Measurements from ENCODE around the gene LRRC8A. TPM values are rescaled to one million over a fixed set of nuclear protein-coding genes. Genes with fewer than 3 reads are reported as not detected.

The LRRC8A gene
- total and polyA plus RNA-seq, 2 experiments from 2014 or later = 37.3 to 80.5 TPM

DNA sequence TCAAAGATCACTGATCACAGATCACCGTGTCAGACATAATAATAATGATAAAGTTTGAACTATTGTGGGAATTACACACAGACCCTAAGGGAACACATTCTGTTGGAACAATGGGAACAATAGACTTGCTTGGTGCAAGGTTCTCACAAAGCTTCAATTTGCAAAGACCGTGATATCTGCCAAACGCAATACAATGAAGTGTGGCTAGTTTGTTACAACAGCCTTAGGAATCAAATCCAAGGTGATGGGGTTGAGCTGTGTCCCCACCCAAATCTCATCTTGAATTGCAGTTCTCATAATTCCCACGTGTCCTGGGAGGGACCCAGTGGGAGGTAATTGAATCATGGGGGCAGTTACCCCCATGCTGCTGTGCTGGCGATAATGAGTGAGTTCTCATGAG, 21.0 kb upstream of the LRRC8A start:
- Histone ChIP-seq H3K36me3 (ENCODE audit: insufficient read depth) (no peaks in the 10 kb centered on the region), H3K27me3 (ENCODE audit: insufficient read depth) (no peaks in the 10 kb centered on the region), H3K4me2 (no peak overlapping the region), H3K4me1 (ENCODE audit: insufficient read depth) (no peaks in the 10 kb centered on the region), H3F3A (replicated peaks; ENCODE audit: low read depth) (no peaks in the 10 kb centered on the region), H3K79me2 (replicated peaks; ENCODE audit: insufficient read depth) (peaks cover 14% of the 10 kb centered on the region), H3K9me2 (ENCODE audit: insufficient read depth) (no peaks in the 10 kb centered on the region), H2AFZ (no peak overlapping the region), H3K27ac (ENCODE audit: low read depth) (peak overlapping the region; percentile 75; the same call in 1 of the 2 replicates), H3K4me3 (no peak overlapping the region), H4K20me1 (replicated peaks; ENCODE audit: insufficient read depth) (peaks cover 3% of the 10 kb centered on the region; the same call in 1 of the 2 replicates)
- no peak overlapping the region for H3K27ac Mint-ChIP-seq
- TF ChIP-seq EZH2phosphoT487 (IDR thresholded peaks at IDR 0.05; ENCODE audit: unreplicated experiment) (no peak), CREB1 (CRISPR knock-in tag; IDR thresholded peaks at IDR 0.05; ENCODE audit: low read depth) (no peak), ZNF331 (CRISPR knock-in tag; IDR thresholded peaks at IDR 0.05; ENCODE audit: low read depth) (no peak)
- peaks cover 13% of the 10 kb centered on the region for H3K4me1 Mint-ChIP-seq
- DNase-seq (ENCODE audit: low spot score) (no peak), ATAC-seq (no peak)
- H3K9me3 Mint-ChIP-seq = no peaks in the 10 kb centered on the region
- H3K27me3 Mint-ChIP-seq (ENCODE audit: insufficient read depth, low read depth, poor library complexity) = peaks cover 6% of the 10 kb centered on the region
- H3K36me3 Mint-ChIP-seq (ENCODE audit: low read depth) = no peaks in the 10 kb centered on the region
- H3K4me3 Mint-ChIP-seq = no peak overlapping the region

DNA sequence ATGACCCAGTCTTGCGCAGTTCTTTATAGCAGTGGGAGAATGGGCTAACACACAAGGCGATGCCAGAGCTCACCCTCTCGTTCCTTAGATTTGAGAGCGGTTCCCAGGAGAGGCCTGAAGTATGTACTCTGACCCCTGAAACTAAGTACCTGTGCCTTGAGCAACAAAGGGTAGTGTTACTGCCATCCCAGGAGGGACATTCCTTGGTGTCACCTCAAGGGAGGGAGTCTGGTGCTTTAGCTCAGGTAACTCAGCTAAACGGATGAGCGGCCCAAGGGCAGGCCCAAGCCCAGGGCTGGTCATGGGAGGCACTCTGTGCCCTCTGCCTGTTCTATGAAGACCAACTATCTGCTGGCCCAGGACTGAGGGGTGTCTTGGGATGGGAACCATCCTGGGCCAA, 20.4 kb upstream of the LRRC8A start:
- H3K27ac Mint-ChIP-seq = no peak overlapping the region; the same call in 1 of the 2 replicates
- Histone ChIP-seq H3K4me1 (ENCODE audit: insufficient read depth) (no peaks in the 10 kb centered on the region), H3F3A (replicated peaks; ENCODE audit: low read depth) (no peaks in the 10 kb centered on the region), H3K9me2 (ENCODE audit: insufficient read depth) (no peaks in the 10 kb centered on the region), H3K4me2 (no peak overlapping the region), H3K36me3 (ENCODE audit: insufficient read depth) (no peaks in the 10 kb centered on the region), H3K27me3 (ENCODE audit: insufficient read depth) (no peaks in the 10 kb centered on the region), H3K27ac (ENCODE audit: low read depth) (peak overlapping the region; percentile 75; the same call in 1 of the 2 replicates), H4K20me1 (replicated peaks; ENCODE audit: insufficient read depth) (peaks cover 6% of the 10 kb centered on the region; the same call in 1 of the 2 replicates), H3K4me3 (no peak overlapping the region), H2AFZ (no peak overlapping the region), H3K79me2 (replicated peaks; ENCODE audit: insufficient read depth) (peaks cover 18% of the 10 kb centered on the region)
- H3K4me3 Mint-ChIP-seq = no peak overlapping the region
- no peaks in the 10 kb centered on the region for H3K36me3 Mint-ChIP-seq (ENCODE audit: low read depth)
- TF ChIP-seq EZH2 (IDR thresholded peaks at IDR 0.05; ENCODE audit: low read depth, unreplicated experiment) = no peak
- TF ChIP-seq, protein P1, sequence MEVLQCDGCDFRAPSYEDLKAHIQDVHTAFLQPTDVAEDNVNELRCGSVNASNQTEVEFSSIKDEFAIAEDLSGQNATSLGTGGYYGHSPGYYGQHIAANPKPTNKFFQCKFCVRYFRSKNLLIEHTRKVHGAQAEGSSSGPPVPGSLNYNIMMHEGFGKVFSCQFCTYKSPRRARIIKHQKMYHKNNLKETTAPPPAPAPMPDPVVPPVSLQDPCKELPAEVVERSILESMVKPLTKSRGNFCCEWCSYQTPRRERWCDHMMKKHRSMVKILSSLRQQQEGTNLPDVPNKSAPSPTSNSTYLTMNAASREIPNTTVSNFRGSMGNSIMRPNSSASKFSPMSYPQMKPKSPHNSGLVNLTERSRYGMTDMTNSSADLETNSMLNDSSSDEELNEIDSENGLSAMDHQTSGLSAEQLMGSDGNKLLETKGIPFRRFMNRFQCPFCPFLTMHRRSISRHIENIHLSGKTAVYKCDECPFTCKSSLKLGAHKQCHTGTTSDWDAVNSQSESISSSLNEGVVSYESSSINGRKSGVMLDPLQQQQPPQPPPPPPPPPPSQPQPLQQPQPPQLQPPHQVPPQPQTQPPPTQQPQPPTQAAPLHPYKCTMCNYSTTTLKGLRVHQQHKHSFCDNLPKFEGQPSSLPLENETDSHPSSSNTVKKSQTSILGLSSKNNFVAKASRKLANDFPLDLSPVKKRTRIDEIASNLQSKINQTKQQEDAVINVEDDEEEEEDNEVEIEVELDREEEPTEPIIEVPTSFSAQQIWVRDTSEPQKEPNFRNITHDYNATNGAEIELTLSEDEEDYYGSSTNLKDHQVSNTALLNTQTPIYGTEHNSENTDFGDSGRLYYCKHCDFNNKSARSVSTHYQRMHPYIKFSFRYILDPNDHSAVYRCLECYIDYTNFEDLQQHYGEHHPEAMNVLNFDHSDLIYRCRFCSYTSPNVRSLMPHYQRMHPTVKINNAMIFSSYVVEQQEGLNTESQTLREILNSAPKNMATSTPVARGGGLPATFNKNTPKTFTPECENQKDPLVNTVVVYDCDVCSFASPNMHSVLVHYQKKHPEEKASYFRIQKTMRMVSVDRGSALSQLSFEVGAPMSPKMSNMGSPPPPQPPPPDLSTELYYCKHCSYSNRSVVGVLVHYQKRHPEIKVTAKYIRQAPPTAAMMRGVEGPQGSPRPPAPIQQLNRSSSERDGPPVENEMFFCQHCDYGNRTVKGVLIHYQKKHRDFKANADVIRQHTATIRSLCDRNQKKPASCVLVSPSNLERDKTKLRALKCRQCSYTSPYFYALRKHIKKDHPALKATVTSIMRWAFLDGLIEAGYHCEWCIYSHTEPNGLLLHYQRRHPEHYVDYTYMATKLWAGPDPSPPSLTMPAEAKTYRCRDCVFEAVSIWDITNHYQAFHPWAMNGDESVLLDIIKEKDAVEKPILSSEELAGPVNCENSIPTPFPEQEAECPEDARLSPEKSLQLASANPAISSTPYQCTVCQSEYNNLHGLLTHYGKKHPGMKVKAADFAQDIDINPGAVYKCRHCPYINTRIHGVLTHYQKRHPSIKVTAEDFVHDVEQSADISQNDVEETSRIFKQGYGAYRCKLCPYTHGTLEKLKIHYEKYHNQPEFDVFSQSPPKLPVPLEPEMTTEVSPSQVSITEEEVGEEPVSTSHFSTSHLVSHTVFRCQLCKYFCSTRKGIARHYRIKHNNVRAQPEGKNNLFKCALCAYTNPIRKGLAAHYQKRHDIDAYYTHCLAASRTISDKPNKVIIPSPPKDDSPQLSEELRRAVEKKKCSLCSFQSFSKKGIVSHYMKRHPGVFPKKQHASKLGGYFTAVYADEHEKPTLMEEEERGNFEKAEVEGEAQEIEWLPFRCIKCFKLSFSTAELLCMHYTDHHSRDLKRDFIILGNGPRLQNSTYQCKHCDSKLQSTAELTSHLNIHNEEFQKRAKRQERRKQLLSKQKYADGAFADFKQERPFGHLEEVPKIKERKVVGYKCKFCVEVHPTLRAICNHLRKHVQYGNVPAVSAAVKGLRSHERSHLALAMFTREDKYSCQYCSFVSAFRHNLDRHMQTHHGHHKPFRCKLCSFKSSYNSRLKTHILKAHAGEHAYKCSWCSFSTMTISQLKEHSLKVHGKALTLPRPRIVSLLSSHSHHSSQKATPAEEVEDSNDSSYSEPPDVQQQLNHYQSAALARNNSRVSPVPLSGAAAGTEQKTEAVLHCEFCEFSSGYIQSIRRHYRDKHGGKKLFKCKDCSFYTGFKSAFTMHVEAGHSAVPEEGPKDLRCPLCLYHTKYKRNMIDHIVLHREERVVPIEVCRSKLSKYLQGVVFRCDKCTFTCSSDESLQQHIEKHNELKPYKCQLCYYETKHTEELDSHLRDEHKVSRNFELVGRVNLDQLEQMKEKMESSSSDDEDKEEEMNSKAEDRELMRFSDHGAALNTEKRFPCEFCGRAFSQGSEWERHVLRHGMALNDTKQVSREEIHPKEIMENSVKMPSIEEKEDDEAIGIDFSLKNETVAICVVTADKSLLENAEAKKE (CRISPR knock-in tag; IDR thresholded peaks at IDR 0.05) = no peak
- TF ChIP-seq, protein P2, sequence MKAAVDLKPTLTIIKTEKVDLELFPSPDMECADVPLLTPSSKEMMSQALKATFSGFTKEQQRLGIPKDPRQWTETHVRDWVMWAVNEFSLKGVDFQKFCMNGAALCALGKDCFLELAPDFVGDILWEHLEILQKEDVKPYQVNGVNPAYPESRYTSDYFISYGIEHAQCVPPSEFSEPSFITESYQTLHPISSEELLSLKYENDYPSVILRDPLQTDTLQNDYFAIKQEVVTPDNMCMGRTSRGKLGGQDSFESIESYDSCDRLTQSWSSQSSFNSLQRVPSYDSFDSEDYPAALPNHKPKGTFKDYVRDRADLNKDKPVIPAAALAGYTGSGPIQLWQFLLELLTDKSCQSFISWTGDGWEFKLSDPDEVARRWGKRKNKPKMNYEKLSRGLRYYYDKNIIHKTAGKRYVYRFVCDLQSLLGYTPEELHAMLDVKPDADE (IDR thresholded peaks at IDR 0.05) = no peak
- TF ChIP-seq STAT1 (IDR thresholded peaks at IDR 0.05; ENCODE audit: unreplicated experiment) = no peak
- H3K4me1 Mint-ChIP-seq = peaks cover 13% of the 10 kb centered on the region
- ATAC-seq (no peak), DNase-seq (ENCODE audit: low spot score) (no peak)
- H3K9me3 Mint-ChIP-seq = no peaks in the 10 kb centered on the region
- H3K27me3 Mint-ChIP-seq (ENCODE audit: insufficient read depth, low read depth, poor library complexity) = peaks cover 7% of the 10 kb centered on the region
